Measurements from ENCODE around the gene FAF1.
"Not testable (repeated sequence)": the region's sequence is repeated elsewhere in the genome, so short reads cannot be mapped to it uniquely, and the experiment has no call there.

The FAF1 gene

GRCh38 chr1:50893466-50893865 is 66.6 kb downstream of the FAF1 start:
- H3K36me3 ChIP-seq (ENCODE audit: insufficient read depth, low read length), result no peaks in the 10 kb centered on the region
- no peaks in the 10 kb centered on the region for H3K27me3 ChIP-seq (ENCODE audit: control insufficient read depth, insufficient read depth, low read length)
- H3K4me3 ChIP-seq (ENCODE audit: low read length), result no peak overlapping the region
- no peak overlapping the region for H3K9ac ChIP-seq (ENCODE audit: low read depth, low read length)
- H3K4me2 ChIP-seq (ENCODE audit: low read length), result no peak overlapping the region
- no peaks in the 10 kb centered on the region for H3K4me1 ChIP-seq (ENCODE audit: control insufficient read depth, insufficient read depth, low read length)
- no peaks in the 10 kb centered on the region for H3K9me3 ChIP-seq (replicated peaks; ENCODE audit: low read length)

DNA sequence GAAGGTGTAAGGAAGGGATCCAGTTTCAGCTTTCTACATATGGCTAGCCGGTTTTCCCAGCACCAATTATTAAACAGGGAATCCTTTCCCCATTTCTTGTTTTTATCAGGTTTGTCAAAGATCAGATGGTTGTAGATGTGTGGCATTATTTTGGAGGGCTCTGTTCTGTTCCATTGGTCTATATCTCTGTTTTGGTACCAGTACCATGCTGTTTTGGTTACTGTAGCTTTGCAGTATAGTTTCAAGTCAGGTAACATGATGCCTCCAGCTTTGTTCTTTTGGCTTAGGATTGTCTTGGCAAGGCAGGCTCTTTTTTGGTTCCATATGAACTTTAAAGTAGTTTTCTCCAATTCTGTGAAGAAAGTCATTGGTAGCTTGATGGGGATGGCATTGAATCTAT is 72.5 kb downstream of the FAF1 start:
- H3K4me2 ChIP-seq (ENCODE audit: low read length); H3K9ac ChIP-seq (ENCODE audit: low read depth, low read length); H3K36me3 ChIP-seq (ENCODE audit: insufficient read depth, low read length); H3K4me3 ChIP-seq (ENCODE audit: low read length); H3K27me3 ChIP-seq (ENCODE audit: control insufficient read depth, insufficient read depth, low read length); H3K4me1 ChIP-seq (ENCODE audit: control insufficient read depth, insufficient read depth, low read length); H3K9me3 ChIP-seq (replicated peaks; ENCODE audit: low read length): not testable (repeated sequence)

GRCh38 chr1:50880373-50880772 is 79.7 kb downstream of the FAF1 start:
- Histone ChIP-seq H3K4me2 (ENCODE audit: low read length) (no peak overlapping the region), H3K27me3 (ENCODE audit: control insufficient read depth, insufficient read depth, low read length) (no peaks in the 10 kb centered on the region), H3K9me3 (replicated peaks; ENCODE audit: low read length) (no peaks in the 10 kb centered on the region), H3K36me3 (ENCODE audit: insufficient read depth, low read length) (no peaks in the 10 kb centered on the region), H3K4me1 (ENCODE audit: control insufficient read depth, insufficient read depth, low read length) (no peaks in the 10 kb centered on the region), H3K4me3 (ENCODE audit: low read length) (no peak overlapping the region), H3K9ac (ENCODE audit: low read depth, low read length) (no peak overlapping the region)

- Histone ChIP-seq H3K4me1 (ENCODE audit: control insufficient read depth, insufficient read depth, low read length) (no peaks in the 10 kb centered on the region), H3K9ac (ENCODE audit: low read depth, low read length) (no peak overlapping the region), H3K4me3 (ENCODE audit: low read length) (no peak overlapping the region), H3K9me3 (replicated peaks; ENCODE audit: low read length) (no peaks in the 10 kb centered on the region), H3K36me3 (ENCODE audit: insufficient read depth, low read length) (no peaks in the 10 kb centered on the region), H3K4me2 (ENCODE audit: low read length) (no peak overlapping the region), H3K27me3 (ENCODE audit: control insufficient read depth, insufficient read depth, low read length) (no peaks in the 10 kb centered on the region)
Measured at GRCh38 chr1:50879137-50879536, 80.9 kb downstream of the FAF1 start.

DNA sequence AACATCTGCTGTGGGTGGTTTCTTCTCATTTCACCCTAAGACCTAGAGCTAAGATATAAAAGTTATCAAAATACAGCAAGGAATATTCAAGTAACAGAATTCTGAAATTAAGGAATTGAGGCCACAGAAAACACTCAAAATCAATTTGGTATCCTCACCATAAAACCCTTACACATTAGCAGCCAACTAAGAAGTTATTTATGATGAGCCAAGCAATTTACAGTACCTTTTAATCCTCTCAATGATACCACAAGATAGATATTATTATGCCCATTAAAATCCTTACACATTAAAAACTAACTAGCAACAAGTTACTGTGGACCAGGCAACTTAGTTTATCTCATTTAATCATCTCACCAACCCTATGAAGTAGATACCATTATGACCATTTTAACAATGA is 81.6 kb downstream of the FAF1 start:
- Histone ChIP-seq H3K36me3 (ENCODE audit: insufficient read depth, low read length) (no peaks in the 10 kb centered on the region), H3K4me3 (ENCODE audit: low read length) (no peak overlapping the region), H3K9me3 (replicated peaks; ENCODE audit: low read length) (no peaks in the 10 kb centered on the region), H3K9ac (ENCODE audit: low read depth, low read length) (no peak overlapping the region), H3K27me3 (ENCODE audit: control insufficient read depth, insufficient read depth, low read length) (no peaks in the 10 kb centered on the region), H3K4me2 (ENCODE audit: low read length) (no peak overlapping the region), H3K4me1 (ENCODE audit: control insufficient read depth, insufficient read depth, low read length) (no peaks in the 10 kb centered on the region)

GRCh38 chr1:50877641-50878040 is 82.4 kb downstream of the FAF1 start:
- H3K4me2 ChIP-seq (ENCODE audit: low read length), result no peak overlapping the region
- H3K9me3 ChIP-seq (replicated peaks; ENCODE audit: low read length), result no peaks in the 10 kb centered on the region
- H3K4me1 ChIP-seq (ENCODE audit: control insufficient read depth, insufficient read depth, low read length), result no peaks in the 10 kb centered on the region
- no peaks in the 10 kb centered on the region for H3K36me3 ChIP-seq (ENCODE audit: insufficient read depth, low read length)
- H3K9ac ChIP-seq (ENCODE audit: low read depth, low read length), result no peak overlapping the region
- no peak overlapping the region for H3K4me3 ChIP-seq (ENCODE audit: low read length)
- no peaks in the 10 kb centered on the region for H3K27me3 ChIP-seq (ENCODE audit: control insufficient read depth, insufficient read depth, low read length)

DNA sequence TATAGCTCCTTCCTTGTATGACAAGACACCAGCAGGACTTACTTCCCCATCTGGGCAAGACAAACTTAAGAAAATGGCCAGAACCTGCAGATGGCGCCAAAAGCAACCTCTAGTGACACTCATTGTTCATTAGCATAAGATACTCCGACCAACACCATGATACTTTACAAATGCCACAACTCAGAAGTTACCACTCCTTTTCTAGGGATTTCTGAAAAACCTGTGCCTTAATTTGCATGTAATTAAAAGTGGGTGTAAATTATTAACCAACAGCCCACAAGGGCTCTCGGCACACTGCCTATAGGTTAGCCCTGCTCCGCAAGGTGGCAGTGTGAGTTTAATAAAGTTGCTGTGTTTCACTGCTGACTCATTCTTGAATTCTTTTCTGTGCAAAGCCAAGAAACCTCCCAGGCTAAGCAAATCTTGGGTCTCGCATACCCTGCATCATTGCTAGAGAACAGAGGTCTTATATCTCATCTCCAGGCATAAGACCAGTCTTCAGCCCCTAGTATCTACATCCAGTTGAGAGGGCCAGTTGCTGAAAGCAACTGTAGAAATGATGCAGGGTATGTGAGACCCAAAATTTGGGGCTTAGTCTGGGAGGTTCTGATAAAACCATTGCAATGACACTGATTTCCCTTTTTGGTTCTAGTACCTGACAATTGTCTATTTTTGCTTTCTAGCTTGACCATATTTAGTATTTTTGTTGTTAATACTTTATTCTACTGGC is 86.4 kb downstream of the FAF1 start:
- no peaks in the 10 kb centered on the region for H3K4me1 ChIP-seq (ENCODE audit: control insufficient read depth, insufficient read depth, low read length)
- no peak overlapping the region for H3K4me2 ChIP-seq (ENCODE audit: low read length)
- H3K9me3 ChIP-seq (replicated peaks; ENCODE audit: low read length), result no peaks in the 10 kb centered on the region
- H3K27me3 ChIP-seq (ENCODE audit: control insufficient read depth, insufficient read depth, low read length), result no peaks in the 10 kb centered on the region
- H3K36me3 ChIP-seq (ENCODE audit: insufficient read depth, low read length), result no peaks in the 10 kb centered on the region
- no peak overlapping the region for H3K4me3 ChIP-seq (ENCODE audit: low read length)
- no peak overlapping the region for H3K9ac ChIP-seq (ENCODE audit: low read depth, low read length)

- H3K4me1 ChIP-seq (ENCODE audit: control insufficient read depth, insufficient read depth, low read length); H3K27me3 ChIP-seq (ENCODE audit: control insufficient read depth, insufficient read depth, low read length); H3K9ac ChIP-seq (ENCODE audit: low read depth, low read length); H3K36me3 ChIP-seq (ENCODE audit: insufficient read depth, low read length); H3K4me2 ChIP-seq (ENCODE audit: low read length); H3K4me3 ChIP-seq (ENCODE audit: low read length); H3K9me3 ChIP-seq (replicated peaks; ENCODE audit: low read length): not testable (repeated sequence)
Measured at GRCh38 chr1:50864845-50865244, 95.2 kb downstream of the FAF1 start.

GRCh38 chr1:50861772-50862171 is 98.3 kb downstream of the FAF1 start:
- Histone ChIP-seq H3K9me3 (replicated peaks; ENCODE audit: low read length) (no peaks in the 10 kb centered on the region), H3K4me1 (ENCODE audit: control insufficient read depth, insufficient read depth, low read length) (peaks cover 9% of the 10 kb centered on the region), H3K9ac (ENCODE audit: low read depth, low read length) (no peak overlapping the region), H3K27me3 (ENCODE audit: control insufficient read depth, insufficient read depth, low read length) (no peaks in the 10 kb centered on the region), H3K36me3 (ENCODE audit: insufficient read depth, low read length) (no peaks in the 10 kb centered on the region), H3K4me2 (ENCODE audit: low read length) (no peak overlapping the region), H3K4me3 (ENCODE audit: low read length) (no peak overlapping the region)

DNA sequence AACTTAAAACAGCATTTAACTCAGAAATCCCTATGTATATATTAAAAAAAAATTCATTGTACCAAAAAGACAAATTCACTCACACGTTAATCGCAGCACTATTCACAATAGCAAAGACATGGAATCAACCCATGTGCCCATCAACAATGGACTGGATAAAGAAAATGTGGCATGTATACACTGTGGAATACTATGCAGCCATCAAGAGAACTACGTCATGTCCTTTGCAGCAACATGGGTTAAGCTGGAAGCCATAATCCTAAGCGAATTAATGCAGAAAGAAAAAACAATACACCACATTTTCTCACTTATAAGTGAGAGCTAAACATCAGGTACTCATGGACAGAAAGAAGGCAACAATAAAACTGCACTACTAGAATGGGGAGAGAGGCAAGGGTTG is 99.4 kb downstream of the FAF1 start:
- Histone ChIP-seq H3K27me3 (ENCODE audit: control insufficient read depth, insufficient read depth, low read length) (no peaks in the 10 kb centered on the region), H3K9me3 (replicated peaks; ENCODE audit: low read length) (no peaks in the 10 kb centered on the region), H3K4me1 (ENCODE audit: control insufficient read depth, insufficient read depth, low read length) (peaks cover 9% of the 10 kb centered on the region), H3K4me3 (ENCODE audit: low read length) (no peak overlapping the region), H3K36me3 (ENCODE audit: insufficient read depth, low read length) (no peaks in the 10 kb centered on the region), H3K9ac (ENCODE audit: low read depth, low read length) (no peak overlapping the region), H3K4me2 (ENCODE audit: low read length) (no peak overlapping the region)

- Histone ChIP-seq H3K4me1 (ENCODE audit: control insufficient read depth, insufficient read depth, low read length) (peaks cover 9% of the 10 kb centered on the region), H3K36me3 (ENCODE audit: insufficient read depth, low read length) (no peaks in the 10 kb centered on the region), H3K9ac (ENCODE audit: low read depth, low read length) (no peak overlapping the region), H3K9me3 (replicated peaks; ENCODE audit: low read length) (no peaks in the 10 kb centered on the region), H3K4me2 (ENCODE audit: low read length) (no peak overlapping the region), H3K27me3 (ENCODE audit: control insufficient read depth, insufficient read depth, low read length) (no peaks in the 10 kb centered on the region), H3K4me3 (ENCODE audit: low read length) (no peak overlapping the region)
Measured at GRCh38 chr1:50860256-50860655, 99.8 kb downstream of the FAF1 start.

- no peak overlapping the region for H3K4me2 ChIP-seq (ENCODE audit: low read length)
- H3K9me3 ChIP-seq (replicated peaks; ENCODE audit: low read length), result no peaks in the 10 kb centered on the region
- H3K4me3 ChIP-seq (ENCODE audit: low read length), result no peak overlapping the region
Measured at GRCh38 chr1:50859657-50860056, 100.4 kb downstream of the FAF1 start.

More at GRCh38 chr1:50859657-50860056, 100.4 kb downstream of the FAF1 start:
- Histone ChIP-seq H3K9ac (ENCODE audit: low read depth, low read length) (no peak overlapping the region), H3K4me1 (ENCODE audit: control insufficient read depth, insufficient read depth, low read length) (peaks cover 9% of the 10 kb centered on the region), H3K36me3 (ENCODE audit: insufficient read depth, low read length) (no peaks in the 10 kb centered on the region), H3K27me3 (ENCODE audit: control insufficient read depth, insufficient read depth, low read length) (no peaks in the 10 kb centered on the region)
